ENCODE results near the gene GPR12.

DNA sequence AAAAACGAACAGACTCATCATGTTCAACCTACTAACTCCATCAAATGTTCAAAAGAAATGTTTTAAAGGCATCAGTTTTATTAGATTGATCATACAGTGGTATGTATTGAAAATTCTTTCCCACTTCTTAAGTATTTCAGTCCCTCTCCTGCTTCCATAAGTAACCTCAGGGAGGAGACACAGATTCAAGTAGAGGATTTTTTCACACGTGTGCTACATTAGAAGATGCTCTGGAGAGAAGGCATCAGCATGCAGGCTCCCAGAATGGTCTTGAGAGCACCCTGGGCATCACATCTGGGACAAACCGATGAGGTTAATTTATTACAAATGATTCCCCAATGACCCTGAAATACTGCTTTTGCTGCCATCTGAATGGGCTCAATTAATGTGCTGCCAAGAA is 3.6 kb downstream of the GPR12 start:
- TF ChIP-seq, protein P1, sequence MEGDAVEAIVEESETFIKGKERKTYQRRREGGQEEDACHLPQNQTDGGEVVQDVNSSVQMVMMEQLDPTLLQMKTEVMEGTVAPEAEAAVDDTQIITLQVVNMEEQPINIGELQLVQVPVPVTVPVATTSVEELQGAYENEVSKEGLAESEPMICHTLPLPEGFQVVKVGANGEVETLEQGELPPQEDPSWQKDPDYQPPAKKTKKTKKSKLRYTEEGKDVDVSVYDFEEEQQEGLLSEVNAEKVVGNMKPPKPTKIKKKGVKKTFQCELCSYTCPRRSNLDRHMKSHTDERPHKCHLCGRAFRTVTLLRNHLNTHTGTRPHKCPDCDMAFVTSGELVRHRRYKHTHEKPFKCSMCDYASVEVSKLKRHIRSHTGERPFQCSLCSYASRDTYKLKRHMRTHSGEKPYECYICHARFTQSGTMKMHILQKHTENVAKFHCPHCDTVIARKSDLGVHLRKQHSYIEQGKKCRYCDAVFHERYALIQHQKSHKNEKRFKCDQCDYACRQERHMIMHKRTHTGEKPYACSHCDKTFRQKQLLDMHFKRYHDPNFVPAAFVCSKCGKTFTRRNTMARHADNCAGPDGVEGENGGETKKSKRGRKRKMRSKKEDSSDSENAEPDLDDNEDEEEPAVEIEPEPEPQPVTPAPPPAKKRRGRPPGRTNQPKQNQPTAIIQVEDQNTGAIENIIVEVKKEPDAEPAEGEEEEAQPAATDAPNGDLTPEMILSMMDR (IDR thresholded peaks at IDR 0.05), result no peak
- TF ChIP-seq POLR2A (IDR thresholded peaks at IDR 0.05), result no peak
